A673 (cell line): ENCODE data around the gene GALNT18.

Source experiments
- EZH2 ChIP-seq: fragments of 200-600 bp; sonication (generic); IDR thresholded peaks from 2 replicates; pipeline ENCODE4 v1.6.1; 2017; ENCODE audit warnings: borderline replicate concordance, low read depth, mild to moderate bottlenecking, mixed read lengths, antibody characterized with exemption, low read length; ENCODE audit not compliant: poor library complexity, severe bottlenecking
- TF ChIP-seq, protein P1 (sequence below): fragments of 300-800, 200-600 bp; sonication (generic); conservative IDR thresholded peaks from 2 replicates; pipeline ENCODE4 v1.5.1; 2017; ENCODE audit warnings: low read depth, mild to moderate bottlenecking, antibody characterized with exemption, low read length, moderate library complexity, mixed read lengths

DNA sequence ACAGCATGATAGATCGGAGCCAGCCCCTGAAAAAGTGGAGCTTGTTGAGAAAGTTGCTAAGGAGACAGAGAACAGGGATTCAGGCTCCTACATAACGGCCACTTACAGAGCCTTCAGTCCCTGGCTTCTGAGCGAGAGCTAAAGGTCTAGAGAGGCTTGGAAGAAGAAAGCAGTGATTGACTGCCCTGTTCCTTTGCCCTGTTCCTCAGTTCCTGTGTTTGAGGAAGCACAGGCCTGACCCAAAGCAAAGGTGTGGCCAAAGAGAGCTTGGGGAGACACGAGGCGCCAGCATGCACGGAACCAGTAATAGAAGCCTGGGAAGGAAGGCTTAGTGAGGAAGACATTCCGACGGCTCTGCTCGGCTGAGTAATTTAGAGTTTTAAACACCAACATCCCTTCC, 194.7 kb downstream of the GALNT18 start:
- TF ChIP-seq, protein P1, sequence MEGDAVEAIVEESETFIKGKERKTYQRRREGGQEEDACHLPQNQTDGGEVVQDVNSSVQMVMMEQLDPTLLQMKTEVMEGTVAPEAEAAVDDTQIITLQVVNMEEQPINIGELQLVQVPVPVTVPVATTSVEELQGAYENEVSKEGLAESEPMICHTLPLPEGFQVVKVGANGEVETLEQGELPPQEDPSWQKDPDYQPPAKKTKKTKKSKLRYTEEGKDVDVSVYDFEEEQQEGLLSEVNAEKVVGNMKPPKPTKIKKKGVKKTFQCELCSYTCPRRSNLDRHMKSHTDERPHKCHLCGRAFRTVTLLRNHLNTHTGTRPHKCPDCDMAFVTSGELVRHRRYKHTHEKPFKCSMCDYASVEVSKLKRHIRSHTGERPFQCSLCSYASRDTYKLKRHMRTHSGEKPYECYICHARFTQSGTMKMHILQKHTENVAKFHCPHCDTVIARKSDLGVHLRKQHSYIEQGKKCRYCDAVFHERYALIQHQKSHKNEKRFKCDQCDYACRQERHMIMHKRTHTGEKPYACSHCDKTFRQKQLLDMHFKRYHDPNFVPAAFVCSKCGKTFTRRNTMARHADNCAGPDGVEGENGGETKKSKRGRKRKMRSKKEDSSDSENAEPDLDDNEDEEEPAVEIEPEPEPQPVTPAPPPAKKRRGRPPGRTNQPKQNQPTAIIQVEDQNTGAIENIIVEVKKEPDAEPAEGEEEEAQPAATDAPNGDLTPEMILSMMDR, result no peak
- no peak for TF ChIP-seq EZH2
